B cell (primary cell): Measurements from ENCODE around the gene CELF2. TPM values are rescaled to one million over a fixed set of nuclear protein-coding genes. Genes with fewer than 3 reads are reported as not detected.

Source experiments
- ATAC-seq: fragments of 200-7000 bp; cut with Tn5 transposase; one replicate; pipeline ENCODE4 v1.10.0; 2021; ENCODE audit warnings: low read depth, mild to moderate bottlenecking, moderate number of reproducible peaks, moderate library complexity
- CTCF ChIA-PET: fragments of 350-600 bp; sonication (Branson Sonifier 250); formaldehyde crosslinking; loops from one replicate; lab custom pipeline; 2021; ENCODE audit warnings: antibody characterized with exemption, inconsistent platforms; lab: Charles Lee
- POLR2A ChIA-PET: fragments of 350-600 bp; sonication (Branson Sonifier 250); formaldehyde crosslinking; loops from one replicate; lab custom pipeline; 2021; ENCODE audit warnings: antibody characterized with exemption; lab: Charles Lee
- DNase-seq: peaks from one replicate; pipeline ENCODE4 v3.0.0; 2013
- H2AFZ ChIP-seq: 2 replicates; pipeline ENCODE4 v1.6.1; 2012; ENCODE audit warnings: mild to moderate bottlenecking, low read depth, low read length; ENCODE audit not compliant: insufficient read depth, poor library complexity, severe bottlenecking
- H3K27ac ChIP-seq, 2 donors: 1 replicate in 1 of 2; 2 replicates in 1 of 2; pipeline ENCODE4 v1.5.1; 2012 to 2013; ENCODE audit warnings: low read length in 2 of 2, mild to moderate bottlenecking in 2 of 2, moderate library complexity in 1 of 2
- H3K27me3 ChIP-seq, 4 experiments: fragments of 200-600 bp in 1 of 4; sonication (generic) in 1 of 4; replicated peaks in 1 of 4; 1 replicate in 2 of 4; 2 replicates in 2 of 4; pipeline versions ENCODE4 v1.6.1 to v1.7.0; 2013 to 2016; ENCODE audit warnings: low read length in 3 of 4, mild to moderate bottlenecking in 2 of 4, mixed read lengths in 1 of 4, moderate library complexity in 1 of 4; ENCODE audit not compliant: insufficient read depth in 4 of 4, control insufficient read depth in 3 of 4; ENCODE audit errors: control extremely low read depth in 1 of 4
- H3K36me3 ChIP-seq, 2 experiments: replicated peaks in 1 of 2; 1 replicate in 1 of 2; 2 replicates in 1 of 2; pipeline versions ENCODE4 v1.6.1 to v1.7.1; 2013; ENCODE audit warnings: low read length in 1 of 2; ENCODE audit not compliant: insufficient read depth in 2 of 2, control insufficient read depth in 1 of 2; ENCODE audit errors: control extremely low read depth in 1 of 2, extremely low read depth in 1 of 2
- H3K4me1 ChIP-seq, 2 donors: fragments of 200-600 bp in 1 of 2; sonication (generic) in 1 of 2; 1 replicate in 1 of 2; 2 replicates in 1 of 2; pipeline versions ENCODE4 v1.5.1 to v1.6.1; 2013 to 2017; ENCODE audit warnings: low read length in 2 of 2; ENCODE audit not compliant: control insufficient read depth in 2 of 2, insufficient read depth in 2 of 2
- H3K4me2 ChIP-seq: replicated peaks from 2 replicates; pipeline ENCODE3; 2012; ENCODE audit warnings: mild to moderate bottlenecking, low read depth, low read length; ENCODE audit not compliant: poor library complexity, severe bottlenecking
- H3K4me3 ChIP-seq, 5 experiments: fragments of 200-600 bp in 1 of 5; sonication (generic) in 1 of 5; 1 replicate in 3 of 5; 2 replicates in 2 of 5; pipeline versions ENCODE4 v1.5.1 to v1.7.0; 2011 to 2016; ENCODE audit warnings: low read length in 4 of 5, mild to moderate bottlenecking in 4 of 5, low read depth in 2 of 5, control low read depth in 1 of 5, moderate library complexity in 1 of 5; ENCODE audit not compliant: insufficient read depth in 1 of 5; ENCODE audit errors: control extremely low read depth in 1 of 5, extremely low read depth in 1 of 5
- H3K79me2 ChIP-seq: fragments of 200-600 bp; sonication (generic); one replicate; pipeline ENCODE4 v1.6.0; 2016; ENCODE audit warnings: low read length; ENCODE audit not compliant: control insufficient read depth, insufficient read depth
- H3K9ac ChIP-seq: fragments of 200-600 bp; sonication (generic); 2 replicates; pipeline ENCODE4 v1.6.1; 2017; ENCODE audit warnings: mild to moderate bottlenecking, low read length, moderate library complexity
- H3K9me3 ChIP-seq, 3 donors: one replicate each; pipeline versions ENCODE4 v1.6.1 to v1.7.1; 2013; ENCODE audit warnings: low read length in 2 of 3; ENCODE audit not compliant: control insufficient read depth in 2 of 3, insufficient read depth in 1 of 3; ENCODE audit errors: control extremely low read depth in 1 of 3
- H4K20me1 ChIP-seq: 2 replicates; pipeline ENCODE4 v1.6.0; 2012; ENCODE audit warnings: mild to moderate bottlenecking, low read length; ENCODE audit not compliant: insufficient read depth, control insufficient read depth, poor library complexity, severe bottlenecking
- H3K27ac Mint-ChIP-seq: one replicate; pipeline ENCODE4 v1.8.0; 2021; ENCODE audit warnings: mixed read lengths
- H3K27me3 Mint-ChIP-seq: one replicate; pipeline ENCODE4 v1.8.0; 2021; ENCODE audit warnings: mixed read lengths
- H3K4me1 Mint-ChIP-seq: one replicate; pipeline ENCODE4 v1.8.0; 2021; ENCODE audit warnings: mixed read lengths
- H3K4me3 Mint-ChIP-seq: one replicate; pipeline ENCODE4 v1.8.0; 2021; ENCODE audit warnings: mixed read lengths
- H3K9me3 Mint-ChIP-seq: one replicate; pipeline ENCODE4 v1.8.0; 2022; ENCODE audit warnings: mixed read lengths; ENCODE audit not compliant: insufficient read depth
- EZH2 ChIP-seq: IDR thresholded peaks from 2 replicates; pipeline ENCODE4 v1.6.1; 2012; ENCODE audit warnings: borderline replicate concordance, low read depth, mild to moderate bottlenecking, moderate library complexity, low read length; ENCODE audit not compliant: insufficient read depth, poor library complexity, severe bottlenecking
- WGBS: methylation state at CpG from one replicate; pipeline ENCODE4 v1.1.5; 2013; ENCODE audit warnings: missing lambda C conversion rate; ENCODE audit not compliant: insufficient coverage; 5-methylcytosine and 5-hydroxymethylcytosine counted together
- intact Hi-C: fragments of 100-400 bp; cut with micrococcal nuclease; formaldehyde crosslinking; loops from one replicate; pipeline ENCODE4 v1.10.0; 2022
- polyA plus RNA-seq: library from polyadenylated mRNA; depleted of rRNA; stranded (reverse); fragments of >200 nt; gene quantifications from 2 replicates; pipeline ENCODE4 v1.2.3, GENCODE V29; 2012
- total RNA-seq, 2 donors: library from RNA; stranded (reverse); fragments of 120-200 nt in 1 of 2; gene quantifications; 1 replicate in 1 of 2; 2 replicates in 1 of 2; pipeline versions ENCODE4 v1.2.3 to v1.2.4, GENCODE V29; 2013 to 2022
- TF ChIP-seq, protein P1 (sequence below): fragments of 200-600 bp; IDR thresholded peaks from one replicate; pipeline ENCODE4 v1.8.0; 2022; ENCODE audit warnings: antibody characterized with exemption, mild to moderate bottlenecking

Gene CELF2
- total and polyA plus RNA-seq, 2 donors (not counting 1 experiment from before 2014, with no cell fraction given): 59.5 to 112 TPM

GRCh38 chr10:11358923-11359575, 341.4 kb downstream of the CELF2 start:
- no peak overlapping the region for H2AFZ ChIP-seq
- H3K4me1 ChIP-seq: no peaks in the 10 kb centered on the region
- H3K36me3 ChIP-seq: no peaks in the 10 kb centered on the region
- no peaks in the 10 kb centered on the region for H4K20me1 ChIP-seq
- peaks cover 0 to 6% (median 0%) of the 10 kb centered on the region in 4 experiments for H3K27me3 ChIP-seq
- no peak overlapping the region for H3K27ac ChIP-seq
- H3K27me3 Mint-ChIP-seq: peaks cover 6% of the 10 kb centered on the region
- intact Hi-C loops: no loop called here
- POLR2A ChIA-PET: interaction anchor here (0.7 kb wide), 1 partner anchor 189 kb away, joined by 4 read pairs; no protein-coding TSS in a partner anchor
- no peak overlapping the region for H3K4me2 ChIP-seq
- H3K79me2 ChIP-seq: no peaks in the 10 kb centered on the region
- DNase-seq (no peak), ATAC-seq (no peak)
- H3K9me3 Mint-ChIP-seq: no peaks in the 10 kb centered on the region
- no peaks in the 10 kb centered on the region for H3K4me1 Mint-ChIP-seq
- H3K9me3 ChIP-seq: peaks cover 0 to 12% (median 0%) of the 10 kb centered on the region in 3 donors
- no peak overlapping the region for H3K27ac Mint-ChIP-seq
- 77% methylated on average over 4 of the region's 4 CpGs for WGBS
- no peak overlapping the region for H3K9ac ChIP-seq
- no peak overlapping the region for H3K4me3 Mint-ChIP-seq
- TF ChIP-seq, protein P1, sequence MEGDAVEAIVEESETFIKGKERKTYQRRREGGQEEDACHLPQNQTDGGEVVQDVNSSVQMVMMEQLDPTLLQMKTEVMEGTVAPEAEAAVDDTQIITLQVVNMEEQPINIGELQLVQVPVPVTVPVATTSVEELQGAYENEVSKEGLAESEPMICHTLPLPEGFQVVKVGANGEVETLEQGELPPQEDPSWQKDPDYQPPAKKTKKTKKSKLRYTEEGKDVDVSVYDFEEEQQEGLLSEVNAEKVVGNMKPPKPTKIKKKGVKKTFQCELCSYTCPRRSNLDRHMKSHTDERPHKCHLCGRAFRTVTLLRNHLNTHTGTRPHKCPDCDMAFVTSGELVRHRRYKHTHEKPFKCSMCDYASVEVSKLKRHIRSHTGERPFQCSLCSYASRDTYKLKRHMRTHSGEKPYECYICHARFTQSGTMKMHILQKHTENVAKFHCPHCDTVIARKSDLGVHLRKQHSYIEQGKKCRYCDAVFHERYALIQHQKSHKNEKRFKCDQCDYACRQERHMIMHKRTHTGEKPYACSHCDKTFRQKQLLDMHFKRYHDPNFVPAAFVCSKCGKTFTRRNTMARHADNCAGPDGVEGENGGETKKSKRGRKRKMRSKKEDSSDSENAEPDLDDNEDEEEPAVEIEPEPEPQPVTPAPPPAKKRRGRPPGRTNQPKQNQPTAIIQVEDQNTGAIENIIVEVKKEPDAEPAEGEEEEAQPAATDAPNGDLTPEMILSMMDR: no peak
- no peak for TF ChIP-seq EZH2
- no peak overlapping the region for H3K4me3 ChIP-seq
- CTCF ChIA-PET: interaction anchor here (0.7 kb wide), 1 partner anchor 253 kb away, joined by 3 read pairs; no protein-coding TSS in a partner anchor

DNA sequence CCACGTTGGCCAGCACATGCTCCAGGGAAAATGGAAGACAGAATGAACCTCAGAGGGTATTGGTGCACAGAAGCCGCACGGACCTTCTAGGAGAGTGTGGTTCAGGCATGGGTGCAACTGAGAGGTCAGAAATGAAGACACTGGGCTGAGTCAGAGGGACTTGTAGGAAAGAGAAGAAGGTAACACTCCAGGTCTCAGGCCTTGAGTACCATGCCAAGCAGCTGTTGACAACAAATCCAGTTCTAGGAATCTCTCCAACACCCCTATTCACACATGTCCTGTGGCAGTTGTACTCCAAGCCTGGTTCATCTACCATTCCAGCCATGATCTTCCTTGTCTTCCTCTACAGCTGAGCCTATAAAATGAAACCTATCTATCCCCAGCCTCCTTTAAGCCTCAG, 342.2 kb downstream of the CELF2 start:
- TF ChIP-seq, protein P1: no peak
- no peak for TF ChIP-seq EZH2
- H3K9me3 Mint-ChIP-seq: no peaks in the 10 kb centered on the region
- ATAC-seq (no peak), DNase-seq (no peak)
- Histone ChIP-seq H3K4me2 (no peak overlapping the region), H3K36me3 (no peaks in the 10 kb centered on the region), H3K27me3 (peaks cover 0 to 6% (median 0%) of the 10 kb centered on the region in 4 experiments), H3K9me3 (peaks cover 0 to 12% (median 0%) of the 10 kb centered on the region in 3 donors), H3K79me2 (no peaks in the 10 kb centered on the region), H4K20me1 (no peaks in the 10 kb centered on the region), H3K4me1 (no peaks in the 10 kb centered on the region), H3K9ac (no peak overlapping the region), H3K27ac (no peak overlapping the region), H3K4me3 (no peak overlapping the region), H2AFZ (no peak overlapping the region)
- H3K4me1 Mint-ChIP-seq: no peaks in the 10 kb centered on the region
- WGBS: 95% methylated on average over 3 of the region's 3 CpGs
- H3K27me3 Mint-ChIP-seq: peaks cover 6% of the 10 kb centered on the region
- H3K27ac Mint-ChIP-seq: no peak overlapping the region
- intact Hi-C loops: no loop called here
- H3K4me3 Mint-ChIP-seq: no peak overlapping the region
- ChIA-PET POLR2A (no interaction called here), CTCF (no interaction called here)
